Peyer's patch (tissue), 4 donors: ENCODE data around the gene ENTPD8.

ENCODE experiments used
- CTCF ChIP-seq, 6 experiments: fragments of 450-650 bp in 4 of 6; fragments of 200-600 bp in 2 of 6; sonication (generic) in 1 of 6; IDR thresholded peaks; one replicate each; pipeline ENCODE4 v1.5.1; 2017 to 2019; ENCODE audit warnings: antibody characterized with exemption in 6 of 6, mild to moderate bottlenecking in 3 of 6, moderate library complexity in 1 of 6
- POLR2A ChIP-seq, 2 donors: fragments of 450-650 bp; IDR thresholded peaks; one replicate each; pipeline ENCODE4 v1.5.1; 2017; ENCODE audit warnings: antibody characterized with exemption in 2 of 2, mild to moderate bottlenecking in 2 of 2, moderate library complexity in 2 of 2

DNA sequence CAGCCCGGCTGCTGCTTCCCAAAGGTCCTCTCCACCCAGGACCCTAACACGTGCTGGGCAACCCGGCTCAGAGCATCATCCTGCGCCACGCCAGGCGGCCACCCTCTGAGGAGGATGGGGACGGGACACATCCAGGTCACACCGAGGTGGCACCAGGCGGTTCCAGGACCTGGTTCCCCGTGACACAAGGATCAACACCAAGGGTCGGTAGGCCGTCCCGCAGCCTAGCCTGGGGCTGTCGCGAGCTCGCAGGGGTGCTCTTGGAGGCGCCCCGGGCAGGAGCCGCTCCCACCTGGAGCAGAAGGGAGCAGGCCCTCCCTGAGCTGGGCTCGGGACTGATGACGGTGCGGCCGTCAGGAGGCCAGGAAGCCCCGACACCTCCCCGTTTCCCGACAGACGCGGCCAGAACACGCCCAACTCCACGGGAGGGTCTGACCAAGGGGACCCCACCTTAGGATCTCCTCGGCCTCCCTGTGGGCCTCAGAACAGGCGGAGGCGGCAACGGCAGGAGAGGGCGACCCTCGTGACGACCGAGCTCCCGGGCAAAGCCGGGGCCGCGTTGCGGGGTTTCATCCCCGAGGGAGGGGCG, 24.5 kb downstream of the ENTPD8 start:
- no peak for TF ChIP-seq POLR2A (IDR thresholded peaks at IDR 0.05)
- no peak for TF ChIP-seq CTCF (IDR thresholded peaks at IDR 0.05)
